ENCODE results near the gene NUTM2B.
"Not testable (repeated sequence)": the region's sequence is repeated elsewhere in the genome, so short reads cannot be mapped to it uniquely, and the experiment has no call there.

The NUTM2B gene

GRCh38 chr10:79697141-79697540 lies 5.9 kb upstream of the NUTM2B start:
- H3K27me3 ChIP-seq (ENCODE audit: insufficient read depth, low read length); H3K79me2 ChIP-seq (ENCODE audit: control insufficient read depth, insufficient read depth, low read length, poor library complexity); H3K18ac ChIP-seq (ENCODE audit: low read length); H3K27ac ChIP-seq (ENCODE audit: low read depth, low read length); H2AFZ ChIP-seq (ENCODE audit: insufficient read depth, low read length, poor library complexity); H3K14ac ChIP-seq (ENCODE audit: low read length); H4K8ac ChIP-seq (ENCODE audit: low read depth, low read length); H3K4me1 ChIP-seq (ENCODE audit: control insufficient read depth in 1 of 2, insufficient read depth in 2 of 2, low read length in 2 of 2); H3K23ac ChIP-seq (ENCODE audit: low read length); H2BK12ac ChIP-seq (ENCODE audit: low read length); H3K4me2 ChIP-seq (ENCODE audit: low read length); H2BK120ac ChIP-seq (ENCODE audit: insufficient read depth, low read length, poor library complexity); H3K9ac ChIP-seq (ENCODE audit: low read length); H3K4me3 ChIP-seq (ENCODE audit: low read depth, low read length); H3K9me3 ChIP-seq (ENCODE audit: insufficient read depth, low read depth, low read length); H2AK5ac ChIP-seq (ENCODE audit: low read length); H4K12ac ChIP-seq (ENCODE audit: low read depth, low read length); H3K36me3 ChIP-seq (ENCODE audit: control insufficient read depth in 1 of 2, insufficient read depth in 2 of 2, low read length in 2 of 2); DNase-seq; H3K79me1 ChIP-seq (ENCODE audit: low read length); H3K4ac ChIP-seq (ENCODE audit: low read depth, low read length); H2BK5ac ChIP-seq (ENCODE audit: low read depth, low read length, poor library complexity); H4K91ac ChIP-seq (ENCODE audit: low read depth, low read length): not testable (repeated sequence)
- WGBS (ENCODE audit: extremely low coverage, insufficient coverage, insufficient read length), result no CpG with 5 or more reads among the region's 5 CpGs

- not testable (repeated sequence) for H4K91ac ChIP-seq (ENCODE audit: low read depth, low read length); H3K23ac ChIP-seq (ENCODE audit: low read length); H3K27me3 ChIP-seq (ENCODE audit: insufficient read depth, low read length); H3K14ac ChIP-seq (ENCODE audit: low read length); H2AK5ac ChIP-seq (ENCODE audit: low read length); H3K27ac ChIP-seq (ENCODE audit: low read depth, low read length); H3K4me2 ChIP-seq (ENCODE audit: low read length); H3K4me3 ChIP-seq (ENCODE audit: low read depth, low read length); DNase-seq; H2BK12ac ChIP-seq (ENCODE audit: low read length); H3K79me1 ChIP-seq (ENCODE audit: low read length); H3K18ac ChIP-seq (ENCODE audit: low read length); H4K12ac ChIP-seq (ENCODE audit: low read depth, low read length); H3K4me1 ChIP-seq (ENCODE audit: control insufficient read depth in 1 of 2, insufficient read depth in 2 of 2, low read length in 2 of 2); H3K9me3 ChIP-seq (ENCODE audit: insufficient read depth, low read depth, low read length); H2BK5ac ChIP-seq (ENCODE audit: low read depth, low read length, poor library complexity); H2BK120ac ChIP-seq (ENCODE audit: insufficient read depth, low read length, poor library complexity); H3K9ac ChIP-seq (ENCODE audit: low read length); H3K4ac ChIP-seq (ENCODE audit: low read depth, low read length); H2AFZ ChIP-seq (ENCODE audit: insufficient read depth, low read length, poor library complexity); H4K8ac ChIP-seq (ENCODE audit: low read depth, low read length); H3K36me3 ChIP-seq (ENCODE audit: control insufficient read depth in 1 of 2, insufficient read depth in 2 of 2, low read length in 2 of 2); H3K79me2 ChIP-seq (ENCODE audit: control insufficient read depth, insufficient read depth, low read length, poor library complexity)
- WGBS (ENCODE audit: extremely low coverage, insufficient coverage, insufficient read length), result no CpG with 5 or more reads among the region's 37 CpGs
Observed at GRCh38 chr10:79700381-79700944, 2.6 kb upstream of the NUTM2B start.

DNA sequence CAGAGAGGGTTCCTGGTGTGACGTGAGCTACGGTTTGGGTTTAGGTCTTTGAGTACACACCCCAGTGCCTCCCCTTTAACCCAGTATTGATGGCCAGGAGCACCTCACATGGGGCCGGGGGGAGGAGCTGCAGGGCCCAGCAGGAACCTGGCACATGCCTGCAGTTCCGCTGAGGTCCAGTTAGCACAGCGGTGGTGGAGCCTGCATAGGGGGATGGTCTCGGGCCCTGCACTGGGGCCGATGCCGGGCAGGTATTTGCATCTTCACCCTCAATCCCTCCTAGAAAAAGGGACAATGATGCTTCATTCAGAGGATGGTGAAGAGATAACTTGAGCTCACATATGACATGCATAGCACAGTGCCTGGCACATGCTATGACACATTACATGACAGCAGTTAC lies 4.0 kb downstream of the NUTM2B start:
- no CpG with 5 or more reads among the region's 8 CpGs for WGBS (ENCODE audit: extremely low coverage, insufficient coverage, insufficient read length)
- not testable (repeated sequence) for H3K27ac ChIP-seq (ENCODE audit: low read depth, low read length); H2AK5ac ChIP-seq (ENCODE audit: low read length); H3K4me3 ChIP-seq (ENCODE audit: low read depth, low read length); H4K12ac ChIP-seq (ENCODE audit: low read depth, low read length); H3K9me3 ChIP-seq (ENCODE audit: insufficient read depth, low read depth, low read length); DNase-seq; H3K4ac ChIP-seq (ENCODE audit: low read depth, low read length); H3K79me1 ChIP-seq (ENCODE audit: low read length); H3K18ac ChIP-seq (ENCODE audit: low read length); H2AFZ ChIP-seq (ENCODE audit: insufficient read depth, low read length, poor library complexity); H2BK5ac ChIP-seq (ENCODE audit: low read depth, low read length, poor library complexity); H3K27me3 ChIP-seq (ENCODE audit: insufficient read depth, low read length); H2BK120ac ChIP-seq (ENCODE audit: insufficient read depth, low read length, poor library complexity); H4K91ac ChIP-seq (ENCODE audit: low read depth, low read length); H3K36me3 ChIP-seq (ENCODE audit: control insufficient read depth in 1 of 2, insufficient read depth in 2 of 2, low read length in 2 of 2); H2BK12ac ChIP-seq (ENCODE audit: low read length); H3K23ac ChIP-seq (ENCODE audit: low read length); H4K8ac ChIP-seq (ENCODE audit: low read depth, low read length); H3K79me2 ChIP-seq (ENCODE audit: control insufficient read depth, insufficient read depth, low read length, poor library complexity); H3K4me1 ChIP-seq (ENCODE audit: control insufficient read depth in 1 of 2, insufficient read depth in 2 of 2, low read length in 2 of 2); H3K9ac ChIP-seq (ENCODE audit: low read length); H3K14ac ChIP-seq (ENCODE audit: low read length); H3K4me2 ChIP-seq (ENCODE audit: low read length)

DNA sequence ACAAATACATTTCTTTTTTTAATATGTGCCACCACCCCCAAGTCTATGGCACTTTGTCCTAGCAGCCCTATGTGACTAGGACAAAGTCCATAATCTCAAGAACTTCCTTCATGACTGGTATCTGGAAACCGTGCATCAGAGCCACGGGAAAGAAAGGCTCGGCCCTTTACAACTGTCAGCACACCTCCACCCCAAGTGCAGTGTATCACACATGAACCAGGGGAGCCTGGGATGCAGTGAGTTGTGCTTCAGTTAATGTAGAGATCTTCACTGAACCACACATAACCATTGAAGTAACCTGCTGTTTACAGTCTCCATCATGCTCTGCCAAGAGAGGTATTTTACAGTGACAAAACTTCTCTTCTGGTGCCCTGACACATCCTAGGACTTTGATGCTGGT lies 11.9 kb downstream of the NUTM2B start:
- not testable (repeated sequence) for H2AFZ ChIP-seq (ENCODE audit: insufficient read depth, low read length, poor library complexity); H3K4me2 ChIP-seq (ENCODE audit: low read length); H3K9me3 ChIP-seq (ENCODE audit: insufficient read depth, low read depth, low read length); H3K36me3 ChIP-seq (ENCODE audit: control insufficient read depth in 1 of 2, insufficient read depth in 2 of 2, low read length in 2 of 2); H3K4me3 ChIP-seq (ENCODE audit: low read depth, low read length); H2BK120ac ChIP-seq (ENCODE audit: insufficient read depth, low read length, poor library complexity); H3K79me1 ChIP-seq (ENCODE audit: low read length); H4K91ac ChIP-seq (ENCODE audit: low read depth, low read length); H3K4me1 ChIP-seq (ENCODE audit: control insufficient read depth in 1 of 2, insufficient read depth in 2 of 2, low read length in 2 of 2); H3K27ac ChIP-seq (ENCODE audit: low read depth, low read length); H2AK5ac ChIP-seq (ENCODE audit: low read length); H4K8ac ChIP-seq (ENCODE audit: low read depth, low read length); DNase-seq; H3K79me2 ChIP-seq (ENCODE audit: control insufficient read depth, insufficient read depth, low read length, poor library complexity); H3K14ac ChIP-seq (ENCODE audit: low read length); H3K18ac ChIP-seq (ENCODE audit: low read length); H3K27me3 ChIP-seq (ENCODE audit: insufficient read depth, low read length); H4K12ac ChIP-seq (ENCODE audit: low read depth, low read length); H3K23ac ChIP-seq (ENCODE audit: low read length); H3K9ac ChIP-seq (ENCODE audit: low read length); H2BK5ac ChIP-seq (ENCODE audit: low read depth, low read length, poor library complexity); H2BK12ac ChIP-seq (ENCODE audit: low read length); H3K4ac ChIP-seq (ENCODE audit: low read depth, low read length)
- WGBS (ENCODE audit: extremely low coverage, insufficient coverage, insufficient read length), result no CpG with 5 or more reads among the region's 3 CpGs
